Stimulated activated naive CD8-positive, alpha-beta T cell treated with anti-CD3 and anti-CD28 coated beads, Interleukin-15, amount 100 ng/mL, for 72 hours (primary cell): Measurements from ENCODE around the gene SLC35F1.

ENCODE experiments used
- ATAC-seq: fragments of 150-1000 bp; cut with Tn5 transposase; 2 replicates; pipeline ENCODE4 v1.10.0; 2021; ENCODE audit warnings: mild to moderate bottlenecking, moderate library complexity
- DNase-seq, 2 donors: peaks; one replicate each; pipeline ENCODE4 v3.0.0; 2021 to 2022
- H3K27ac Mint-ChIP-seq, 2 donors: one replicate each; pipeline ENCODE4 v1.8.0; 2022; ENCODE audit warnings: mild to moderate bottlenecking in 2 of 2, mixed read lengths in 2 of 2, moderate library complexity in 2 of 2
- H3K27me3 Mint-ChIP-seq: one replicate; pipeline ENCODE4 v1.8.0; 2022; ENCODE audit warnings: mixed read lengths
- H3K4me1 Mint-ChIP-seq: one replicate; pipeline ENCODE4 v1.8.0; 2022; ENCODE audit warnings: mild to moderate bottlenecking, mixed read lengths
- H3K4me3 Mint-ChIP-seq, 2 donors: one replicate each; pipeline ENCODE4 v1.8.0; 2022; ENCODE audit warnings: mild to moderate bottlenecking in 2 of 2, mixed read lengths in 2 of 2, moderate library complexity in 1 of 2
- H3K9me3 Mint-ChIP-seq, 2 donors: one replicate each; pipeline ENCODE4 v1.8.0; 2022; ENCODE audit warnings: mixed read lengths in 2 of 2

SLC35F1 gene

DNA sequence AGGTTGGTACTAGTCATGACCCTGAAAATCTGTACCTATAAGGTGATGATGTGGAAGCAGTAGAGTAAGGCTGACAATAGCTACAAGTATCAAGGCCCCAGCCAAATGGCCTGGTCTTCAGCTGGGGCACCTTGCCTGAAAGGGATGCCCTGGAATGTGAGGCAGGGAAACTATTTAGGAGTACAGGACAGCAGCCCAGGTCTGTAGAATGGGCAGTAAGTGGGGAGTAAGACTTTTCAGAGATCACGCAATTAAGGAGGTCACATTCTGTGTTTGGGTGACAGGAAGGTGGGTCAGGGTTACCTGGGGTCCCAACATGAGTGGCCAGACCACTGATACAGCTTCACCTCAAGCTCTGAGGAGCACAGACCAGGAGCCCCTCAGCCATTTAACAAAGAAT lies 9.4 kb downstream of the SLC35F1 start:
- H3K4me3 Mint-ChIP-seq, result no peak overlapping the region
- peaks cover 8% of the 10 kb centered on the region for H3K27me3 Mint-ChIP-seq
- H3K27ac Mint-ChIP-seq, result no peak overlapping the region
- DNase-seq (no peak), ATAC-seq (no peak)
- no peaks in the 10 kb centered on the region for H3K4me1 Mint-ChIP-seq
- no peaks in the 10 kb centered on the region for H3K9me3 Mint-ChIP-seq

- Mint-ChIP-seq H3K4me1 (no peaks in the 10 kb centered on the region), H3K27ac (no peak overlapping the region), H3K9me3 (no peaks in the 10 kb centered on the region), H3K27me3 (peaks cover 8% of the 10 kb centered on the region), H3K4me3 (no peak overlapping the region)
- no peak for ATAC-seq
- DNase-seq, result no peak
Measured at GRCh38 chr6:117917176-117917575, 10.1 kb downstream of the SLC35F1 start.

DNA sequence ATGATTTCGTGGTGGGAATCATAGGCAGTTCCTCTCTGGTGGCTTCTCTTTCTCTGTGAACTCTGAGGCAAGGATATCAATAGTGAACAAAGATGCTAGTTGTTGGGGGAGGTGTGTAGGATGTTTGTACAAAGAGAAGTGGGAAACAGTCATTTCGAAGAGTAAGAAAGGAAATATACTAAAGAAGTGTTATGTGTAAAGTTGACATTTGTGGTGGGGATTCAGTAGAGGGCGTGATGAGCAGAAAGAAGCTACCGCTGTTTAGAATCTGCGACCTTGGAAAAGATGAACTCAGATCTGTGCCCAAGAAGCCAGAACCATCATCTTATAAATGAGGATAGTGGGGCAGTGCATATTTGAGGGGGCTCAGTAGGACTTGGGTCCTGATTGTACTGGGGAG lies 11.4 kb downstream of the SLC35F1 start:
- Mint-ChIP-seq H3K4me1 (no peaks in the 10 kb centered on the region), H3K4me3 (no peak overlapping the region), H3K27me3 (peaks cover 8% of the 10 kb centered on the region), H3K9me3 (no peaks in the 10 kb centered on the region), H3K27ac (no peak overlapping the region)
- ATAC-seq (no peak), DNase-seq (no peak)

GRCh38 chr6:117919275-117919674 lies 12.2 kb downstream of the SLC35F1 start:
- DNase-seq (no peak), ATAC-seq (no peak)
- Mint-ChIP-seq H3K9me3 (no peaks in the 10 kb centered on the region), H3K4me1 (no peaks in the 10 kb centered on the region), H3K4me3 (no peak overlapping the region), H3K27me3 (peaks cover 8% of the 10 kb centered on the region), H3K27ac (no peak overlapping the region)

GRCh38 chr6:117919775-117920729 lies 13.0 kb downstream of the SLC35F1 start:
- H3K9me3 Mint-ChIP-seq, result no peaks in the 10 kb centered on the region
- ATAC-seq, result peak; percentile 67
- peaks cover 8% of the 10 kb centered on the region for H3K27me3 Mint-ChIP-seq
- no peak for DNase-seq
- H3K27ac Mint-ChIP-seq, result no peak overlapping the region
- no peak overlapping the region for H3K4me3 Mint-ChIP-seq
- no peaks in the 10 kb centered on the region for H3K4me1 Mint-ChIP-seq

GRCh38 chr6:117924690-117925089 lies 17.6 kb downstream of the SLC35F1 start:
- DNase-seq (no peak), ATAC-seq (no peak)
- Mint-ChIP-seq H3K27me3 (peaks cover 13% of the 10 kb centered on the region), H3K9me3 (peaks cover 7 to 15% of the 10 kb centered on the region in 2 donors), H3K27ac (no peak overlapping the region), H3K4me1 (no peaks in the 10 kb centered on the region), H3K4me3 (no peak overlapping the region)

DNA sequence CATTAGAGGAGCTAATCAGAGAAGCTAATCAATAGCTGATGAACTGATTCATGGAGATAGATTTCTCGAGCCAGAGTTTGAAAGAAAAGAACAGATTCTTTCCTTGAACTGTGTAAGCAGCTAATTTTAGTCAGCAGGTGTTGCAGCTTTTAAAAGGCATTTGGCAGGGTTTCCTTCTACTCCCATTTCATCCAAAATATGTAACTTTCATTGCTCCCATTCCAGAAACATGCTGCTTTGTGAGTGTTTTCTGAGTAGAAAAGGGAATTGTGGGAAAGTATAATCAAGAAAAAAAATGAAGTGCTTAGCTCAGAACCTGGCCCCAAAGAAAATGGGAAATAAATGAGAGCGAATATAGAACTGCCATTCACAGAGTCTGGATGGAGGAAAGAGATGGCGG lies 20.8 kb downstream of the SLC35F1 start:
- H3K27ac Mint-ChIP-seq, result no peak overlapping the region
- H3K4me1 Mint-ChIP-seq, result no peaks in the 10 kb centered on the region
- H3K4me3 Mint-ChIP-seq, result no peak overlapping the region
- H3K27me3 Mint-ChIP-seq, result peaks cover 12% of the 10 kb centered on the region
- DNase-seq, result no peak
- peaks cover 11 to 28% of the 10 kb centered on the region in 2 donors for H3K9me3 Mint-ChIP-seq
- no peak for ATAC-seq

GRCh38 chr6:117928833-117929232 lies 21.8 kb downstream of the SLC35F1 start:
- no peak for DNase-seq
- Mint-ChIP-seq H3K27me3 (peaks cover 12% of the 10 kb centered on the region), H3K9me3 (peaks cover 11 to 28% of the 10 kb centered on the region in 2 donors), H3K4me1 (no peaks in the 10 kb centered on the region), H3K27ac (no peak overlapping the region), H3K4me3 (no peak overlapping the region)
- ATAC-seq, result no peak

DNA sequence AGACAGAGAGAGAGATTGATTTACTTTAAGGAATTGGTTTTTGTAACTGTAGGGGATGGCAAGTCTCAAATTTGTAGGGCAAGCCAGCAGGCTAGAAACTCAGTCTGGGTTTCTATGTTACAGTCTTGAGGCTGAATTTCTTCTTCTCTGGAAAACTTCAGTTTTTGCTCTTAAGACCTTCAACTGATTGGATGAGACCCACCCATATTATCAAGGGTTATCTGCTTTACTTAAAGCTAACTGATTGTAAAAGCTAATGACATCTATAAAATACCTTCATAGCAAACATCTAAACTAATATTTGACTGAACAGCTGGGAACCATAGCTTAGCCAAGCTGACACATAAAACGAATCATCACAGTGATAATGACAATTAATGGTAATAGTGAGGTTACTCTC lies 22.4 kb downstream of the SLC35F1 start:
- DNase-seq (no peak), ATAC-seq (no peak)
- no peak overlapping the region for H3K4me3 Mint-ChIP-seq
- peaks cover 12% of the 10 kb centered on the region for H3K27me3 Mint-ChIP-seq
- peaks cover 11 to 28% of the 10 kb centered on the region in 2 donors for H3K9me3 Mint-ChIP-seq
- no peaks in the 10 kb centered on the region for H3K4me1 Mint-ChIP-seq
- no peak overlapping the region for H3K27ac Mint-ChIP-seq

DNA sequence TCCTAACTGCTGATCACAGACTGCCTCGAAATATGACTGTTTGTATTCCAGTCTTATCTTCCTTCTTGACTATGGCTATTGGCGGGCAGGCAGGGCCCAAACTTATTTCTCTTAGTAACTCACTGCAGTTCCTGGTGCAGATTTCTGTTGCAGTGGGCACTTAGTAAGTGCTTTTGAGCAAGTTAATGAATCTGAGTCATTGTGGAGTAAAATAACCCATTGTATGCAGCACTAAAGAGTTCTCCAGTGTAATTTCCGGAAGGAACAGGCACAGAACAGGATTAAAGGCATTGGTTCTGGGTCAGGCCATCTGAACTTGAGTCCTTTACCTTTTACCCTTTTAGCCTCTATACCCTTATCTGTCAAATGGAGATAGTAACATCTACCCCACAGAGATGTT lies 23.6 kb downstream of the SLC35F1 start:
- Mint-ChIP-seq H3K27ac (no peak overlapping the region), H3K27me3 (peaks cover 12% of the 10 kb centered on the region), H3K9me3 (peaks cover 11 to 28% of the 10 kb centered on the region in 2 donors), H3K4me3 (no peak overlapping the region), H3K4me1 (no peaks in the 10 kb centered on the region)
- no peak for ATAC-seq
- no peak for DNase-seq

DNA sequence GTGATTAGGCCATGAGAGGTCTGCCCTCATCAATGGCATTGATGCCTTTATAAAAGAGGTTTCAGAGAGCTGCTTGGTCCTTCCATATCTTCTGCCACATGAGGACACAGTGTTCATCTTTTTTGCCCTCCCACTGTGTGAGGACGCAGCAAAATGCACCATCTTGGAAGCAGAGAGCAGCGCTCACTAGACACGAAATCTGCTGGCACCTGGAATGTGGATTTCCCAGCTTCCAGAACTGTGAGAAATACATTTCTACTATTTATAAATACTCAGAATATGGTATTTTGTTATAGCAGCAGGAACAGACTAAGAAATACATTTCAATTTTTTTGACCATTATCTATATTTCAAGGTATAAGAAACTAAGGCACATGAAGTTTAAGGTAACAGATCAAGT lies 24.9 kb downstream of the SLC35F1 start:
- H3K27ac Mint-ChIP-seq, result no peak overlapping the region
- peaks cover 11 to 21% of the 10 kb centered on the region in 2 donors for H3K9me3 Mint-ChIP-seq
- DNase-seq (no peak), ATAC-seq (no peak)
- H3K4me1 Mint-ChIP-seq, result no peaks in the 10 kb centered on the region
- H3K27me3 Mint-ChIP-seq, result peaks cover 12% of the 10 kb centered on the region
- no peak overlapping the region for H3K4me3 Mint-ChIP-seq

DNA sequence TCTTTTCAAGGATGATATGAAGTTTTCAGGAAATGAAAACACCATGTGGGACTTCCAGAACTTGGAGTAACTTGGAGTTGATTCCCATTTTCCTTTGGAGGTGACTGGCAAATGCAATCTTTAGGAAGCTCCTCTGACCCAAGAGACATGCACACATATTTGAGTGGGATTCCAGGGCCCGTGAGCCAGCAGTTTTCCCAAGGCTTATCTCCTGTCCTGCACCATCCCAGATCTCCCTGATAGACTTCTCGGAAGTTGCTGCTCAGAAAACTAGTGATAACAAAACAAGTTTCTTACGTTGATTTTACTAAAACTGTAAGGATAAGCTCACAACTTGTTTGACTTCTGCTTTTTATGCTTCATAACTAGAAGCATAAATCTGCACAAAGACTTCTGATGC lies 25.6 kb downstream of the SLC35F1 start:
- Mint-ChIP-seq H3K27me3 (peaks cover 7% of the 10 kb centered on the region), H3K4me3 (no peak overlapping the region), H3K4me1 (no peaks in the 10 kb centered on the region), H3K27ac (no peak overlapping the region), H3K9me3 (peaks cover 11 to 21% of the 10 kb centered on the region in 2 donors)
- ATAC-seq (no peak), DNase-seq (no peak)

- DNase-seq, result no peak
- Mint-ChIP-seq H3K4me3 (no peak overlapping the region), H3K4me1 (no peaks in the 10 kb centered on the region), H3K9me3 (peaks cover 11 to 21% of the 10 kb centered on the region in 2 donors), H3K27me3 (peaks cover 7% of the 10 kb centered on the region), H3K27ac (no peak overlapping the region)
- ATAC-seq, result no peak
Measured at GRCh38 chr6:117933471-117933870, 26.4 kb downstream of the SLC35F1 start.

DNA sequence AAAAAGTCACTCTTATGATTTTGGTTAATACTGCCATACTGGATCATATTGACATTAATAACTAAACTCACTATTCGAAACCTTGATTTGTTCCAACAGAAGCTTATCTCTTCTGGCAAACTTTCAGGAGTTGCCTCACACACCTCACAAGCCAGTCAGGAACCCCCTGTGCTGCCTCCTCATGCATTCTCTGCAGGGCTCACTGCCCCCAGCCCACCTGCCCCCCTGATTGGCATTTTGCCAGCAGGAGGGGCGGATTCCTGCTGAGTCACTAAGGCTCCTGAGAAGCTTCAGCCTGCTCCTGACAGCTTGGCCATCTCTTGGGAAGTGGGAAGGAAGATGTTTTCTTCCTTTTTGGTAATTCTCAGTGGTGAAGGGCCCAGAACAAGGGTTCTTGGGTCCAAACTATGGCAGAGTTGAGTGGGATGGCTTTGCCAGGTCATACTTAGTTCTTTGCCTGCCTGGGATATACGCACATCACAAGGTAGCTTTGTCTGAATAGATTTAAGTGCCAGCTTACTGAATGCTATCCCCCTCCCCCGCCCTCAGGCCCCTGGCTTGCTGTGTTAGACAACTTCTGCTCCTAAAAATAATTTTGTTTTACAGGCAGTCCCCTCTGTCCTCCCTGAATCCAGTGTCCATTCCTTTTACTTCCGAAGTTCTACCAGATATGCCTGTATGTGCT lies 31.4 kb downstream of the SLC35F1 start:
- H3K9me3 Mint-ChIP-seq, result no peaks in the 10 kb centered on the region
- no peak for DNase-seq
- H3K27me3 Mint-ChIP-seq, result no peaks in the 10 kb centered on the region
- no peak for ATAC-seq
- H3K4me1 Mint-ChIP-seq, result no peaks in the 10 kb centered on the region
- no peak overlapping the region for H3K27ac Mint-ChIP-seq
- no peak overlapping the region for H3K4me3 Mint-ChIP-seq

- no peaks in the 10 kb centered on the region for H3K9me3 Mint-ChIP-seq
- no peak for DNase-seq
- H3K4me1 Mint-ChIP-seq, result no peaks in the 10 kb centered on the region
- peak; percentile 65 for ATAC-seq
- H3K27me3 Mint-ChIP-seq, result peaks cover 9% of the 10 kb centered on the region
- no peak overlapping the region for H3K4me3 Mint-ChIP-seq
- no peak overlapping the region for H3K27ac Mint-ChIP-seq
Measured at GRCh38 chr6:117947234-117947633, 40.2 kb downstream of the SLC35F1 start.

DNA sequence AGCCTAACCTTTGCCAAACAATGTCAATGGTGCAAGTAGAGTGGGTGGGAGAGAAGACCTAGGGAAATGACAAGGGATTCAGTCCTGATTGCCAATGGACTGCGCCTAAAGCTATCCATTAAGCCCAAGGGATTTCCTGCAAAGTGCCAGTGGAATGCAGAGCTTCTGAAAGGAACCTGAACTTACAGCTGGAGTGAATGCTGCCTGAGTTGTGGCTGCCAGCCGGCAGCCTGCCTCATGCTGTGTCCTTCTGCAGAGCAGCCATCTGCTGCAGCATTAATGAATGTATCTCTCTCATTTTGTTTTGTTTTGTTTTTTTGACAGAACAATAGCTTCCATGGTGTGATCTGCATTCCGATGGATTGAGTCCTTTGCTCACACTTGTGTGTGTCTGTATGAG lies 44.7 kb downstream of the SLC35F1 start:
- Mint-ChIP-seq H3K9me3 (no peaks in the 10 kb centered on the region), H3K27me3 (peaks cover 17% of the 10 kb centered on the region), H3K4me3 (no peak overlapping the region), H3K27ac (no peak overlapping the region), H3K4me1 (no peaks in the 10 kb centered on the region)
- ATAC-seq, result no peak
- no peak for DNase-seq
